WTC11 (cell line): ENCODE data around the gene HOMER3. TPM values are rescaled to one million over a fixed set of nuclear protein-coding genes. Genes with fewer than 3 reads are reported as not detected.
A peak's percentile ranks its signal among the peaks of the same experiment; 100 is the strongest.

ENCODE experiments used
- ATAC-seq: fragments of 200-7000 bp; cut with Tn5 transposase; 2 replicates; pipeline ENCODE4 v1.10.0; 2021; ENCODE audit warnings: mild to moderate bottlenecking, moderate library complexity
- CTCF ChIA-PET: fragments of 300-600 bp; sonication (Branson Sonifier 250); formaldehyde crosslinking; loops from one replicate; lab custom pipeline; 2021; ENCODE audit warnings: antibody characterized with exemption; lab: Charles Lee
- POLR2A ChIA-PET: fragments of 350-600 bp; sonication (Branson Sonifier 250); formaldehyde crosslinking; loops from one replicate; lab custom pipeline; 2021; ENCODE audit warnings: antibody characterized with exemption; lab: Charles Lee
- DNase-seq: peaks from one replicate; pipeline ENCODE4 v3.0.0; 2021; ENCODE audit warnings: low spot score
- H3K27ac Mint-ChIP-seq: 2 replicates; pipeline ENCODE4 v1.8.0; 2021; ENCODE audit warnings: mixed read lengths
- H3K27me3 Mint-ChIP-seq: 2 replicates; pipeline ENCODE4 v1.8.0; 2021; ENCODE audit warnings: low read depth, mild to moderate bottlenecking, moderate library complexity, mixed read lengths
- H3K36me3 Mint-ChIP-seq: 2 replicates; pipeline ENCODE4 v1.8.0; 2021; ENCODE audit warnings: mixed read lengths
- H3K4me1 Mint-ChIP-seq: 2 replicates; pipeline ENCODE4 v1.8.0; 2022; ENCODE audit warnings: mixed read lengths
- H3K4me3 Mint-ChIP-seq: 2 replicates; pipeline ENCODE4 v1.8.0; 2021; ENCODE audit warnings: mild to moderate bottlenecking, moderate library complexity, mixed read lengths
- H3K9me3 Mint-ChIP-seq: 2 replicates; pipeline ENCODE4 v1.8.0; 2021; ENCODE audit warnings: mixed read lengths
- AFF4 ChIP-seq: sonication (generic); formaldehyde crosslinking; IDR thresholded peaks from 2 replicates; pipeline ENCODE4 v1.8.1; 2023; ENCODE audit warnings: mild to moderate bottlenecking, missing genetic modification reagents, borderline replicate concordance
- ATF1 ChIP-seq: sonication (generic); formaldehyde crosslinking; IDR thresholded peaks from 2 replicates; pipeline ENCODE4 v1.8.1; 2023; ENCODE audit warnings: mild to moderate bottlenecking, moderate library complexity, missing genetic modification reagents
- ESRRA ChIP-seq: sonication (generic); formaldehyde crosslinking; IDR thresholded peaks from 2 replicates; pipeline ENCODE4 v1.8.1; 2022; ENCODE audit warnings: mild to moderate bottlenecking, missing genetic modification reagents, borderline replicate concordance
- ETV6 ChIP-seq: sonication (generic); formaldehyde crosslinking; IDR thresholded peaks from 2 replicates; pipeline ENCODE4 v1.8.1; 2022; ENCODE audit warnings: mild to moderate bottlenecking, missing genetic modification reagents
- FOXK1 ChIP-seq: sonication (generic); formaldehyde crosslinking; IDR thresholded peaks from 2 replicates; pipeline ENCODE4 v1.8.0; 2022; ENCODE audit warnings: mild to moderate bottlenecking, moderate library complexity, missing genetic modification reagents
- FOXP1 ChIP-seq: sonication (generic); formaldehyde crosslinking; IDR thresholded peaks from 2 replicates; pipeline ENCODE4 v1.8.0; 2022; ENCODE audit warnings: missing genetic modification reagents, mild to moderate bottlenecking, moderate library complexity, borderline replicate concordance
- JUN ChIP-seq: sonication (generic); formaldehyde crosslinking; IDR thresholded peaks from 2 replicates; pipeline ENCODE4 v1.8.0; 2023; ENCODE audit warnings: mild to moderate bottlenecking, missing genetic modification reagents
- NFE2L1 ChIP-seq: sonication (generic); formaldehyde crosslinking; IDR thresholded peaks from 2 replicates; pipeline ENCODE4 v1.8.1; 2023; ENCODE audit warnings: missing genetic modification reagents
- NR3C1 ChIP-seq: sonication (generic); formaldehyde crosslinking; conservative IDR thresholded peaks from 2 replicates; pipeline ENCODE4 v1.8.1; 2023; ENCODE audit warnings: low read depth, mild to moderate bottlenecking, missing genetic modification reagents
- ZNF121 ChIP-seq: sonication (generic); formaldehyde crosslinking; IDR thresholded peaks from 2 replicates; pipeline ENCODE4 v1.8.0; 2023; ENCODE audit warnings: missing genetic modification reagents
- ZNF138 ChIP-seq: sonication (generic); formaldehyde crosslinking; conservative IDR thresholded peaks from 2 replicates; pipeline ENCODE4 v1.8.1; 2022; ENCODE audit warnings: mild to moderate bottlenecking, moderate library complexity, missing genetic modification reagents
- ZNF232 ChIP-seq: sonication (generic); formaldehyde crosslinking; IDR thresholded peaks from 2 replicates; pipeline ENCODE4 v1.8.0; 2022; ENCODE audit warnings: mild to moderate bottlenecking, missing genetic modification reagents
- ZNF512 ChIP-seq: sonication (generic); formaldehyde crosslinking; IDR thresholded peaks from 2 replicates; pipeline ENCODE4 v1.8.1; 2022; ENCODE audit warnings: missing genetic modification reagents, borderline replicate concordance
- ZNF671 ChIP-seq: fragments of 250-450 bp; sonication (Bioruptor Pico); IDR thresholded peaks from 2 replicates; pipeline ENCODE4 v1.8.0; 2021; ENCODE audit warnings: mild to moderate bottlenecking
- total RNA-seq: library from RNA; stranded (reverse); gene quantifications from 3 replicates; pipeline ENCODE4 v1.2.3, GENCODE V29; 2021
- TF ChIP-seq, protein P1 (sequence below): sonication (generic); formaldehyde crosslinking; IDR thresholded peaks from 2 replicates; pipeline ENCODE4 v1.8.0; 2022; ENCODE audit warnings: mild to moderate bottlenecking, missing genetic modification reagents
- TF ChIP-seq, protein P2 (sequence below): fragments of 250-450 bp; sonication (Bioruptor Pico); IDR thresholded peaks from 2 replicates; pipeline ENCODE4 v2.1.2; 2022; ENCODE audit warnings: mild to moderate bottlenecking, moderate library complexity
- TF ChIP-seq, protein P3 (sequence below): sonication (generic); formaldehyde crosslinking; IDR thresholded peaks from 2 replicates; pipeline ENCODE4 v1.8.0; 2022; ENCODE audit warnings: missing genetic modification reagents

Gene HOMER3
- total RNA-seq, 1 experiment from 2014 or later: 28.2 TPM

DNA sequence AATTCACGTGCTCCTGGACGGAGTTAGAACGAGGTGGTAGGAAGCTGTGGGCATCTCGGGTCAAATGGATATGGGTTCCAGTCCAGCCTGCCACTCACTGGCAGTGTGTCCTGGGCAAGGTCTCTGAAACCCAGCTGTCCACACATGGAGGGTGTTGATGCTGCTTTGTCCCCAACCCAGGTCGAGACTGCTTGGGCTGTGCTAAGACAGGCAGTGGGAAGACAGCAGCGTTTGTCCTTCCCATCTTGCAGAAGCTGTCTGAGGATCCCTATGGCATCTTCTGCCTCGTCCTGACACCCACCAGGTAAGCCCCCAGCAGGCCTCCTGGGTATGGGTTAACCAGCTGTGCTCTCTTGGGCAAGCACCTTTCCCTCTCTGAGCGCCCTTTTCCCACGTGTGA, 20.6 kb downstream of the HOMER3 start (continued):
- TF ChIP-seq, protein P1, sequence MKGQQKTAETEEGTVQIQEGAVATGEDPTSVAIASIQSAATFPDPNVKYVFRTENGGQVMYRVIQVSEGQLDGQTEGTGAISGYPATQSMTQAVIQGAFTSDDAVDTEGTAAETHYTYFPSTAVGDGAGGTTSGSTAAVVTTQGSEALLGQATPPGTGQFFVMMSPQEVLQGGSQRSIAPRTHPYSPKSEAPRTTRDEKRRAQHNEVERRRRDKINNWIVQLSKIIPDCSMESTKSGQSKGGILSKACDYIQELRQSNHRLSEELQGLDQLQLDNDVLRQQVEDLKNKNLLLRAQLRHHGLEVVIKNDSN (CRISPR knock-in tag): no peak
- TF ChIP-seq NR3C1 (CRISPR knock-in tag) (no peak), NFE2L1 (CRISPR knock-in tag) (no peak), ETV6 (CRISPR knock-in tag) (no peak), FOXP1 (no peak), ESRRA (CRISPR knock-in tag) (no peak), ZNF138 (no peak), ATF1 (CRISPR knock-in tag) (no peak), FOXK1 (CRISPR knock-in tag) (no peak)
- TF ChIP-seq, protein P2, sequence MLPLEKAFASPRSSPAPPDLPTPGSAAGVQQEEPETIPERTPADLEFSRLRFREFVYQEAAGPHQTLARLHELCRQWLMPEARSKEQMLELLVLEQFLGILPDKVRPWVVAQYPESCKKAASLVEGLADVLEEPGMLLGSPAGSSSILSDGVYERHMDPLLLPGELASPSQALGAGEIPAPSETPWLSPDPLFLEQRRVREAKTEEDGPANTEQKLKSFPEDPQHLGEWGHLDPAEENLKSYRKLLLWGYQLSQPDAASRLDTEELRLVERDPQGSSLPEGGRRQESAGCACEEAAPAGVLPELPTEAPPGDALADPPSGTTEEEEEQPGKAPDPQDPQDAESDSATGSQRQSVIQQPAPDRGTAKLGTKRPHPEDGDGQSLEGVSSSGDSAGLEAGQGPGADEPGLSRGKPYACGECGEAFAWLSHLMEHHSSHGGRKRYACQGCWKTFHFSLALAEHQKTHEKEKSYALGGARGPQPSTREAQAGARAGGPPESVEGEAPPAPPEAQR (CRISPR knock-in tag): no peak

GRCh38 chr19:18919900-18920214, 21.2 kb downstream of the HOMER3 start:
- ATAC-seq (no peak), DNase-seq (no peak)
- Mint-ChIP-seq H3K36me3 (peaks cover 23% of the 10 kb centered on the region), H3K9me3 (no peaks in the 10 kb centered on the region), H3K4me1 (peaks cover 10% of the 10 kb centered on the region), H3K27me3 (no peaks in the 10 kb centered on the region; the same call in 1 of the 2 replicates)
- CTCF ChIA-PET: interaction anchor here (0.6 to 2.1 kb wide), 23 partner anchors 8 to 732 kb away, joined by 3 to 23 read pairs (median 5); partner anchors contain the start of genes CERS1 and GMIP
- no peak for TF ChIP-seq ETV6 (CRISPR knock-in tag)
- TF ChIP-seq, protein P3, sequence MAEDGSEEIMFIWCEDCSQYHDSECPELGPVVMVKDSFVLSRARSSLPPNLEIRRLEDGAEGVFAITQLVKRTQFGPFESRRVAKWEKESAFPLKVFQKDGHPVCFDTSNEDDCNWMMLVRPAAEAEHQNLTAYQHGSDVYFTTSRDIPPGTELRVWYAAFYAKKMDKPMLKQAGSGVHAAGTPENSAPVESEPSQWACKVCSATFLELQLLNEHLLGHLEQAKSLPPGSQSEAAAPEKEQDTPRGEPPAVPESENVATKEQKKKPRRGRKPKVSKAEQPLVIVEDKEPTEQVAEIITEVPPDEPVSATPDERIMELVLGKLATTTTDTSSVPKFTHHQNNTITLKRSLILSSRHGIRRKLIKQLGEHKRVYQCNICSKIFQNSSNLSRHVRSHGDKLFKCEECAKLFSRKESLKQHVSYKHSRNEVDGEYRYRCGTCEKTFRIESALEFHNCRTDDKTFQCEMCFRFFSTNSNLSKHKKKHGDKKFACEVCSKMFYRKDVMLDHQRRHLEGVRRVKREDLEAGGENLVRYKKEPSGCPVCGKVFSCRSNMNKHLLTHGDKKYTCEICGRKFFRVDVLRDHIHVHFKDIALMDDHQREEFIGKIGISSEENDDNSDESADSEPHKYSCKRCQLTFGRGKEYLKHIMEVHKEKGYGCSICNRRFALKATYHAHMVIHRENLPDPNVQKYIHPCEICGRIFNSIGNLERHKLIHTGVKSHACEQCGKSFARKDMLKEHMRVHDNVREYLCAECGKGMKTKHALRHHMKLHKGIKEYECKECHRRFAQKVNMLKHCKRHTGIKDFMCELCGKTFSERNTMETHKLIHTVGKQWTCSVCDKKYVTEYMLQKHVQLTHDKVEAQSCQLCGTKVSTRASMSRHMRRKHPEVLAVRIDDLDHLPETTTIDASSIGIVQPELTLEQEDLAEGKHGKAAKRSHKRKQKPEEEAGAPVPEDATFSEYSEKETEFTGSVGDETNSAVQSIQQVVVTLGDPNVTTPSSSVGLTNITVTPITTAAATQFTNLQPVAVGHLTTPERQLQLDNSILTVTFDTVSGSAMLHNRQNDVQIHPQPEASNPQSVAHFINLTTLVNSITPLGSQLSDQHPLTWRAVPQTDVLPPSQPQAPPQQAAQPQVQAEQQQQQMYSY (CRISPR knock-in tag): 0 out of 2 replicates have a peak, but pooled peaks have one; percentile 39
- no peak for TF ChIP-seq ZNF232 (CRISPR knock-in tag)
- TF ChIP-seq ZNF671: no peak
- TF ChIP-seq ZNF121 (CRISPR knock-in tag): 0 out of 2 replicates have a peak, but pooled peaks have one; percentile 20
- TF ChIP-seq AFF4 (CRISPR knock-in tag): no peak
- TF ChIP-seq JUN (CRISPR knock-in tag): 0 out of 2 replicates have a peak, but pooled peaks have one; percentile 48
- TF ChIP-seq NR3C1 (CRISPR knock-in tag): no peak
- no peak for TF ChIP-seq ATF1 (CRISPR knock-in tag)
- no peak for TF ChIP-seq ZNF512 (CRISPR knock-in tag)
- no peak for TF ChIP-seq NFE2L1 (CRISPR knock-in tag)
- TF ChIP-seq, all 79 proteins: peak for 3
- POLR2A ChIA-PET: interaction anchor here (0.6 to 1.9 kb wide), 6 partner anchors 8 to 109 kb away, joined by 3 to 9 read pairs (median 4); no protein-coding TSS in a partner anchor
- H3K4me3 Mint-ChIP-seq: peak overlapping the region; percentile 99
- peak overlapping the region; percentile 93 for H3K27ac Mint-ChIP-seq
